ENCODE results near the gene MRM1.

Gene MRM1

DNA sequence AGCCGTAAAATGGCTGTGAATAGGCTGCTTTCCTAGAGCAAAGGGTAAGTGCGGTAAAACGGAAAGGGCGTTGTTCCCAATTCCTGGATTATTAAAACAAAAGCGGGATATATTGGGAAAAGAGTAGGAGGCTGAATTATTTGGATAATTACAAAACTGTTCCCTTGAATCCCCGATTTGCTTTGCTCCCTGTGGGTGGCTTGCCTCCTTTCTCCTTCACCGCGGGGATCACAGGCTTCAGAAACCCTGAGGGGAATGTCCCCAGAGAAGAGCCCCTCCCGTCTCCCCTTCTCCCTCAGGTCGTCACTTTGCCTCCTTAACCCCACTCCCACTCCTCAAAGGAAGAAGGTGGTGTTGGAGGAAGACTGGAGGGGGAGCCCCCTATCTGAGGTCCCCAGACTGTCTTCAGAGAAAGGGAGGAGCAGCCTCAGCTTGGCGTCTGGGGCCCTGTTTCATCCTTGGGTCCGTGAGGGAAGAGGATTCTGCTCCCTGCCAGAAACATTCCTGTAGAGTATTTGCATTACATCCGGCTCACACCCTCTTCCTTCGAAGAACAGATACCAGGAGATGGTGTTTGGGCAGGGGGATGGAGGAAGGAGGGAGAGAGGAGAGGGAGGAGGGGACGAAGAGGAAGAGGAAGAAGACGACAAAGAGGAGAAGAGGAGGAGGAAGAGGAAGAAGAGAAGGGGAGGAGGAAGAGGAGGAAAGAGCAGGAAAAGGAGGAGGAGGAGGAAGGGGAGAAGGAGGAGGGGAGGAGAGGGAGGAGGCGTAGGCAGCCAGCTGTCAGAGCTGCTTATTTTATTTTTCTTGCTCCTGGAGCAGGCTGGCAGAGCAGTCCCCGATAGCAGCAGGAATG, 31.8 kb downstream of the MRM1 start:
- no peak for DNase-seq

GRCh38 chr17:36640346-36640745, 39.0 kb downstream of the MRM1 start:
- DNase-seq: no peak

- DNase-seq: no peak
Observed at GRCh38 chr17:36640836-36641235, 39.5 kb downstream of the MRM1 start.

- no peak for DNase-seq
Observed at GRCh38 chr17:36641331-36641876, 40.0 kb downstream of the MRM1 start.

- DNase-seq: no peak
Observed at GRCh38 chr17:36641877-36642845, 40.8 kb downstream of the MRM1 start.

DNA sequence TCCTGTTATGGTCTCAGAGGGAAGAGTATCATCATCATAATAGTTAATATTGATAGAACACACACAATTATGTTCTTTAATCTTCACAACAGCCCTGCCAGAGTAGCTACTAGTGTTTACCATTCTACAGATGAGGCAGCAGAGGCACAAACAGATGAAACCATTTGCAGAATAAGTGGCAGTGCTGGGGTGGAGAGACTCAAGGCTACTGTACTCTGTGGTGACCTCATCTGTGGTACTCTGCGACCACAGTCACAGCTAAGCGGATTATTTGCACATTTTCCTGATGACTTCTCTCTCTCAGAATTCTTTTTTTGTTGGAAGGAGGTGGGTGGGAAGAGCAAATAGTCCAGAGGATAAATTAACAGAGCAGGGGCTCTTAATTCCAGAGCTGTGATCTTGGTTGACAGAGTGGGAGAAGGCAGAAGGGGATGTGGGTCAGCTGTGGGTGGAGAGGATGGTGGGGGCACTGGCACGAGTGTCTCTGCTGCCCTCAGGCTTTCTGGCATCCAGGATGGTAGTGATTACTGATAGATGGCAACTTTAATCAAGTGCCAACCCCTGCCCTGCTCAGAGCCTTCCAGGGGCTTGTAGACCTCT, 41.8 kb downstream of the MRM1 start:
- no peak for DNase-seq

- DNase-seq: no peak
Observed at GRCh38 chr17:36645422-36645821, 44.0 kb downstream of the MRM1 start.

DNA sequence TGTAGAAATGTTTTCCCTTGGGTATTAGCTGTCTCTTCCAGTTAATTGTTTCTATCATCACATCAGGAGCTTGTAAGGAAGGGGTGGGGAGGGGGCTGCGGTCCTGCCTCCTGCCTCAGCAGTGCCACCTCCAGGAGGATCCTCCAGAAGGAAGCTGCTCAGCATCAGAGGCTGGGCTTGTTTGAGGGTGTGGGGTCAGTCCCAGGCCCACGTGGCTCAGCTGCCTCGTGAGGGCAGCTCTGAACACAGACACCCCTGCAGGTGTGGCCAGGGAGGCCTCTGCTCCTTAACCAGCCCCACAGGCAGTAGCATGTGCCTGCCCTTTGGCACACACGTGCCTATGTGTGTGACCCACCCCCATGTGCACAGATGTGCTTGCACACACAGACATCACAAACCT, 46.3 kb downstream of the MRM1 start:
- DNase-seq: no peak

DNA sequence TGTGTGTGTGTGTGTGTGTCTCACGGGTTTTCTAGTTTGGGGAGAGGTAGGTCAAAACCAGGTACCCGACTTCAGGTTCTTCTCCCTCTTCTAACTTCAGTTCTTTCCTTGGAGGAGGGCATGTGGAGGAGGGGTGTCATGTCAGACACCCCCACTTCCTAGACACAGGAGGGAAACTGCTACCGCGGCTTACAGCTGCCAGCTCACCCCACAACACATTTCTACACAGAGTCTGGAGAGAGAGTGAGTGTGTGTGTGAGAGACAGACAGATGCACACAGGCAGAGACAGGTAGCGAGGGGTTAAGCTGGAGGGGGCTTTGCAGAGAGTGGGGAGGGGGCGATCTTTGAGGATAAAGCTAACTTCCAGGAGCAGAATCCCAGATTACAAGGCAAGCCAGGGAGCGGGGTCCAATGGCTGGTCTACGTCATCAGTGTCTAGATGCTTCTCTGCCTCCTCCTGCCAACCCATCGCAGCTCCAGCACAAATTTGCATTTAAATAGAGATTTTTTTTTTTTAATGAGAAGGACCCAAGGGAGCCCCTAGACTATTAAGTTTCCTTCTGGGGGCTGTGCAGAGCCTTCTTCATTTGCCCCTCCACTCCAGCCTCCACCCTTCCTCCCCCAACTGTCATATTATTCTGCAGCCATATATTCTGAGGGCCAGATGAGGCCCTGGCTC, 48.9 kb downstream of the MRM1 start:
- DNase-seq: no peak

GRCh38 chr17:36653374-36653773, 52.0 kb downstream of the MRM1 start:
- DNase-seq: no peak

- DNase-seq: no peak
Observed at GRCh38 chr17:36653856-36654255, 52.5 kb downstream of the MRM1 start.

GRCh38 chr17:36655726-36656125, 54.3 kb downstream of the MRM1 start:
- DNase-seq: no peak

DNA sequence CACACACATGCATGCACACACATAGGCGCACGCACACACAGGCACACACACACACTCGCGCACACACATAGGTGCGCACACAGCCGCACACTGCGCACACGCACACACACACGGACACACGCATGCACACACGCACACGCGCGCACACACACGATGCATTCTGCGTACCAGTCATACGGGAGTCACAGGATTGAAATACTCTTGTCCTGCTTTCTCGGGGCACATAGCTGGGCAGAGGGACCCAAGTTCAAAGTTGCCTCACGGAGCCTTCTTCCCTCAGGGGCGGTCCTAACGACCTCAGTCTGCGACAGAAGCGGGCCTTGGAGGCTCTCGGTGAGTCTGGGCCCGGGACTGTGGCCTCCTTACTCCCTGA, 56.0 kb downstream of the MRM1 start:
- DNase-seq: no peak

GRCh38 chr17:36657763-36658490, 56.5 kb downstream of the MRM1 start:
- no peak for DNase-seq

All from CD4-positive, alpha-beta T cell treated with Interleukin-17A for 1 hour (primary cell).